Heart left ventricle (tissue), 16 donors: ENCODE data around the gene WDR93. TPM values are rescaled to one million over a fixed set of nuclear protein-coding genes. Genes with fewer than 3 reads are reported as not detected.

Experiments used
- ATAC-seq, 4 donors: fragments of 200-7000 bp; cut with Tn5 transposase; one replicate each; pipeline ENCODE4 v1.9.1; 2020 to 2022; ENCODE audit warnings: moderate library complexity in 4 of 4, mild to moderate bottlenecking in 3 of 4, moderate number of reproducible peaks in 1 of 4
- DNase-seq, 5 donors: peaks; one replicate each; pipeline ENCODE4 v3.0.0-alpha.2; 2020
- H3K27ac ChIP-seq, 12 donors: fragments of 200-600 bp; sonication (generic) in 4 of 12; one replicate each; pipeline versions ENCODE4 v1.5.0 to v1.8.0; 2016 to 2022; ENCODE audit warnings: mild to moderate bottlenecking in 2 of 12
- H3K27me3 ChIP-seq, 9 donors: fragments of 200-600 bp; sonication (generic) in 2 of 9; one replicate each; pipeline versions ENCODE4 v1.5.1 to v1.8.0; 2016 to 2022; ENCODE audit warnings: mild to moderate bottlenecking in 3 of 9
- H3K36me3 ChIP-seq, 9 donors: fragments of 200-600 bp; sonication (generic) in 2 of 9; one replicate each; pipeline versions ENCODE4 v1.5.0 to v1.8.0; 2018 to 2022; ENCODE audit warnings: mild to moderate bottlenecking in 2 of 9
- H3K4me1 ChIP-seq, 12 donors: fragments of 200-600 bp; sonication (generic) in 4 of 12; one replicate each; pipeline versions ENCODE4 v1.5.0 to v1.8.0; 2016 to 2022; ENCODE audit warnings: mild to moderate bottlenecking in 3 of 12
- H3K4me3 ChIP-seq, 12 donors: fragments of 200-600 bp; sonication (generic) in 4 of 12; one replicate each; pipeline versions ENCODE4 v1.5.0 to v1.8.0; 2017 to 2022; ENCODE audit warnings: mild to moderate bottlenecking in 9 of 12, moderate library complexity in 4 of 12
- H3K9me3 ChIP-seq, 12 donors: fragments of 200-600 bp; sonication (generic) in 4 of 12; one replicate each; pipeline versions ENCODE4 v1.5.0 to v1.8.0; 2016 to 2022; ENCODE audit warnings: mild to moderate bottlenecking in 1 of 12
- CTCF ChIP-seq, 12 donors: fragments of 200-600 bp; sonication (generic) in 4 of 12; IDR thresholded peaks; one replicate each; pipeline versions ENCODE4 v1.5.0 to v1.8.0; 2018 to 2022; ENCODE audit warnings: antibody characterized with exemption in 12 of 12, mild to moderate bottlenecking in 5 of 12
- POLR2A ChIP-seq, 2 donors: fragments of 450-650 bp; IDR thresholded peaks; one replicate each; pipeline ENCODE4 v1.6.1; 2017; ENCODE audit warnings: antibody characterized with exemption in 2 of 2, mild to moderate bottlenecking in 2 of 2, moderate library complexity in 2 of 2
- WGBS, 4 donors: extraction: QIAGEN DNeasy Blood & Tissue Kit in 2 of 4; methylation state at CpG; one replicate each; pipeline versions ENCODE4 v1.1.5 to v1.1.7; 2013 to 2018; 5-methylcytosine and 5-hydroxymethylcytosine counted together
- intact Hi-C, 10 donors: fragments of 100-400 bp; cut with DNase I; formaldehyde crosslinking; loops; one replicate each; pipeline versions ENCODE4 v1.11.1 to v1.14.2; 2022
- polyA plus RNA-seq, 2 donors: library from polyadenylated mRNA; stranded (reverse); fragments of 200-250 nt; gene quantifications; one replicate each; pipeline ENCODE4 v1.2.3, GENCODE V29; 2013
- total RNA-seq, 9 donors: library from RNA; depleted of rRNA in 2 of 9; stranded (reverse); fragments of >200 nt in 2 of 9; fragmentation: NEBNext Ultra II Directional in 3 of 9; extraction: Animal tissue kit (Norgen Biotek cat#: 25700) in 3 of 9; gene quantifications; one replicate each; pipeline versions ENCODE4 v1.1.0 to v1.2.4, GENCODE V29; 2016 to 2023
- donor health status: ischemic (EF 13 %, LVEDD 7.1; RV severe dilation, severe dysfunction).
- donor health status: healthy with polysubstance abuse.
- donor health status: DM: no; HTN: yes; CAD: no.
- donor health status: DM: no; HTN: no; CAD: no.
- donor health status: ischemic (EF 25% LVEDD 6.9; RV normal size, moderate dysfunction).
- donor health status: ischemic (EF 25% LVEDD 5.7; RV mildly dilated, moderate dysfunction).
- donor health status: healthy.
- donor health status: DM: yes; HTN: yes; CAD: no.
- donor health status: ischemic (EF 35%, LVEDD 5.7; RV mildly dilated, moderate dysfunction).
- donor health status: nonischemic (EF 11% LVEDD 7.7; RV severe dilation, severe dysfunction).
- donor health status: DM: yes; HTN: yes; CAD: no.
- donor health status: PGD.
- donor health status: ischemic (EF 29% LVEDD 5.4; RV normal size, mild dysfunction).
- donor health status: nonischemic (EF 23%, LVEDD 6.1; RV moderate dilation, normal function).

WDR93 gene
- total and polyA plus RNA-seq, 11 donors = 0.10 to 0.21 TPM; not detected in 9

- Histone ChIP-seq H3K9me3 (no peaks in the 10 kb centered on the region), H3K27ac (peak overlapping the region in 1 of 12 donors; percentile 41), H3K36me3 (no peaks in the 10 kb centered on the region), H3K4me3 (no peak overlapping the region), H3K4me1 (peaks cover 0 to 12% (median 0%) of the 10 kb centered on the region in 12 donors), H3K27me3 (no peaks in the 10 kb centered on the region)
- WGBS, 4 donors = 69 to 75% (median 72%) methylated on average over 16 to 18 of the region's 18 CpGs
- ATAC-seq = peak in 1 of 4 donors; percentile 8
- TF ChIP-seq POLR2A (IDR thresholded peaks at IDR 0.05) (no peak), CTCF (IDR thresholded peaks at IDR 0.05) (peak in 4 of 12 donors; percentile 1 to 6 (median 6))
- intact Hi-C loops = loop anchor here in 9 of 10 donors (2.0 to 10.0 kb wide), 5 partner anchors 112 to 314 kb away; no protein-coding TSS in a partner anchor
- no peak for DNase-seq
Measured at GRCh38 chr15:89761009-89761831, 70.6 kb downstream of the WDR93 start.

GRCh38 chr15:89761929-89762328, 71.3 kb downstream of the WDR93 start:
- Histone ChIP-seq H3K27ac (no peak overlapping the region), H3K27me3 (no peaks in the 10 kb centered on the region)
- WGBS, 4 donors = 79 to 91% (median 88%) methylated on average over 5 of the region's 5 CpGs

GRCh38 chr15:89765694-89766093, 75.1 kb downstream of the WDR93 start:
- no peak overlapping the region for H3K4me3 ChIP-seq
- H3K27me3 ChIP-seq = no peaks in the 10 kb centered on the region
- WGBS, 4 donors = 50 to 100% (median 80%) methylated on average over 1 of the region's 1 CpG
- peaks cover 0 to 22% (median 2%) of the 10 kb centered on the region in 12 donors for H3K4me1 ChIP-seq
- ATAC-seq (no peak), DNase-seq (no peak)
- H3K36me3 ChIP-seq = no peaks in the 10 kb centered on the region
- TF ChIP-seq POLR2A (IDR thresholded peaks at IDR 0.05) = no peak
- TF ChIP-seq CTCF (IDR thresholded peaks at IDR 0.05) = no peak
- no peaks in the 10 kb centered on the region for H3K9me3 ChIP-seq
- H3K27ac ChIP-seq = no peak overlapping the region
- intact Hi-C loops = loop anchor here in 2 of 10 donors (10.0 kb wide), 1 partner anchor 309 kb away; no protein-coding TSS in a partner anchor

More at GRCh38 chr15:89761929-89762328, 71.3 kb downstream of the WDR93 start:
- intact Hi-C loops = loop anchor here in 9 of 10 donors (2.0 to 10.0 kb wide), 5 partner anchors 111 to 313 kb away; no protein-coding TSS in a partner anchor
- TF ChIP-seq CTCF (IDR thresholded peaks at IDR 0.05) = no peak
- no peak for TF ChIP-seq POLR2A (IDR thresholded peaks at IDR 0.05)
- Histone ChIP-seq H3K4me1 (peaks cover 0 to 12% (median 0%) of the 10 kb centered on the region in 12 donors), H3K9me3 (no peaks in the 10 kb centered on the region), H3K4me3 (no peak overlapping the region), H3K36me3 (no peaks in the 10 kb centered on the region)
- ATAC-seq = no peak
- DNase-seq = no peak
